Ectodermal cell (in vitro differentiated cells): ENCODE results near the gene WASHC4. TPM values are rescaled to one million over a fixed set of nuclear protein-coding genes. Genes with fewer than 3 reads are reported as not detected.
A peak's percentile ranks its signal among the peaks of the same experiment; 100 is the strongest.

Experiments
- H3K27ac ChIP-seq: 2 replicates; pipeline ENCODE4 v1.7.0; 2013; ENCODE audit warnings: mild to moderate bottlenecking, low read depth, low read length; ENCODE audit not compliant: insufficient read depth, poor library complexity, severe bottlenecking
- H3K27me3 ChIP-seq: 2 replicates; pipeline ENCODE4 v1.7.0; 2013; ENCODE audit warnings: mild to moderate bottlenecking, low read length; ENCODE audit not compliant: insufficient read depth, control insufficient read depth, poor library complexity, severe bottlenecking
- H3K36me3 ChIP-seq: one replicate; pipeline ENCODE4 v1.7.0; 2013; ENCODE audit warnings: low read length; ENCODE audit not compliant: control insufficient read depth, insufficient read depth
- H3K4me1 ChIP-seq: one replicate; pipeline ENCODE4 v1.7.0; 2013; ENCODE audit warnings: low read length; ENCODE audit not compliant: control insufficient read depth, insufficient read depth
- H3K4me3 ChIP-seq: 2 replicates; pipeline ENCODE4 v1.7.0; 2013; ENCODE audit warnings: low read depth, low read length, control low read depth; ENCODE audit not compliant: insufficient read depth
- H3K9me3 ChIP-seq: 2 replicates; pipeline ENCODE4 v1.7.0; 2013; ENCODE audit warnings: mild to moderate bottlenecking, low read length, moderate library complexity; ENCODE audit not compliant: control insufficient read depth
- WGBS, 2 experiments: methylation state at CpG; one replicate each; pipeline ENCODE4 v1.1.7; 2013; ENCODE audit warnings: missing lambda C conversion rate in 2 of 2; 5-methylcytosine and 5-hydroxymethylcytosine counted together
- polyA plus RNA-seq, 4 experiments: library from polyadenylated mRNA; stranded (reverse); fragments of 50-300 nt; gene quantifications; one replicate each; pipeline ENCODE4 v1.2.3, GENCODE V29; 2013

WASHC4 gene, protein sequence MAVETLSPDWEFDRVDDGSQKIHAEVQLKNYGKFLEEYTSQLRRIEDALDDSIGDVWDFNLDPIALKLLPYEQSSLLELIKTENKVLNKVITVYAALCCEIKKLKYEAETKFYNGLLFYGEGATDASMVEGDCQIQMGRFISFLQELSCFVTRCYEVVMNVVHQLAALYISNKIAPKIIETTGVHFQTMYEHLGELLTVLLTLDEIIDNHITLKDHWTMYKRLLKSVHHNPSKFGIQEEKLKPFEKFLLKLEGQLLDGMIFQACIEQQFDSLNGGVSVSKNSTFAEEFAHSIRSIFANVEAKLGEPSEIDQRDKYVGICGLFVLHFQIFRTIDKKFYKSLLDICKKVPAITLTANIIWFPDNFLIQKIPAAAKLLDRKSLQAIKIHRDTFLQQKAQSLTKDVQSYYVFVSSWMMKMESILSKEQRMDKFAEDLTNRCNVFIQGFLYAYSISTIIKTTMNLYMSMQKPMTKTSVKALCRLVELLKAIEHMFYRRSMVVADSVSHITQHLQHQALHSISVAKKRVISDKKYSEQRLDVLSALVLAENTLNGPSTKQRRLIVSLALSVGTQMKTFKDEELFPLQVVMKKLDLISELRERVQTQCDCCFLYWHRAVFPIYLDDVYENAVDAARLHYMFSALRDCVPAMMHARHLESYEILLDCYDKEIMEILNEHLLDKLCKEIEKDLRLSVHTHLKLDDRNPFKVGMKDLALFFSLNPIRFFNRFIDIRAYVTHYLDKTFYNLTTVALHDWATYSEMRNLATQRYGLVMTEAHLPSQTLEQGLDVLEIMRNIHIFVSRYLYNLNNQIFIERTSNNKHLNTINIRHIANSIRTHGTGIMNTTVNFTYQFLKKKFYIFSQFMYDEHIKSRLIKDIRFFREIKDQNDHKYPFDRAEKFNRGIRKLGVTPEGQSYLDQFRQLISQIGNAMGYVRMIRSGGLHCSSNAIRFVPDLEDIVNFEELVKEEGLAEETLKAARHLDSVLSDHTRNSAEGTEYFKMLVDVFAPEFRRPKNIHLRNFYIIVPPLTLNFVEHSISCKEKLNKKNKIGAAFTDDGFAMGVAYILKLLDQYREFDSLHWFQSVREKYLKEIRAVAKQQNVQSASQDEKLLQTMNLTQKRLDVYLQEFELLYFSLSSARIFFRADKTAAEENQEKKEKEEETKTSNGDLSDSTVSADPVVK
- polyA plus RNA-seq (2013, experiment 1 of 4), result 33.8 TPM
- 39.3 TPM for polyA plus RNA-seq (2013, experiment 2 of 4)
- 33.2 TPM for polyA plus RNA-seq (2013, experiment 3 of 4)
- 33.9 TPM for polyA plus RNA-seq (2013, experiment 4 of 4)

DNA sequence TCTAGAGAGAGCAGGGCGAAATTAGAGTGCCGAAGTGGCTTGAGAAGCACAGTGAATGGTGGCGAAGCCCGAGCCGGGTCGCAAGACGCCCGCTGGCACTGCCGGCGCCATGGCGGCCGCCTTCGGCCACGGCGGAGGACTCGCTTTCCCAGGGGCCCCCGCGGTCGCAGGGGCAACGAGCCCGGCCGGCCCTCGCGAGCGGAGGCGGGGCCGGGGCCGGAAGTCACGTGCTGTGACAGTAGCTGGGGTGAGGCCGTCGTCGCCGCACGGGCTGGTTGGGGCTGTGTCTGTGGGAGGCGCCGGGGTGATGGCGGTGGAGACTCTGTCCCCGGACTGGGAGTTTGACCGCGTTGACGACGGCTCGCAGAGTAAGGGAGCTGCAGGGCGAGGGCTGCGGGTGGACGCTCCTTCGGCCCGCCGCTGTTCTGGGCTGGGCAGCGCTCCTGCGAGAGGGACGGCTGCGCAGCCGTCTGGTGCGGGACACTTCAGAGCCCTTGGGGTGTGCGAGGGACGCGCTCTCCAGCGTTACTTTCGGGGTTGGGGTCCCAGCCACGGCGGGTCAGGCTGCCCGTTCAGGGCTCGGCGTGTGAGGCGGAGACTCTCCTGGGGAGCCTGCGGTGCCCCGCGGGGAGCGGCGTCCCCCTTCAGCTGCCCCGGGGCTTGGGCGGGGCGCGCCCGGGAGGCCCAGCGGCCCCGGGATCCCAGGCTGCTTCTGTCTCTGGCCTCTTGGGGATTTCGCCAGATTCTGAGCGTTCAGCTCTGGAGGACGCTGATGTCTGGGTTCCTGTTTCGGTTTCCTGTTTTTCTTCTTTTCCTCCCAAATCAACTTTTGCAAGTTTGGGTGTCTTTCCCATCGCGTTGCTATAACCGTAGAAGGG lies at the start of gene WASHC4:
WASHC4 (plus strand) TSS at position 238 of the 878 bp plus-strand sequence; CDS start at position 308, 70 bp downstream.
- WGBS, 2 experiments, result 0% methylated on average over 85 of the region's 85 CpGs
- peaks cover 13% of the 10 kb centered on the region for H3K4me1 ChIP-seq

DNA sequence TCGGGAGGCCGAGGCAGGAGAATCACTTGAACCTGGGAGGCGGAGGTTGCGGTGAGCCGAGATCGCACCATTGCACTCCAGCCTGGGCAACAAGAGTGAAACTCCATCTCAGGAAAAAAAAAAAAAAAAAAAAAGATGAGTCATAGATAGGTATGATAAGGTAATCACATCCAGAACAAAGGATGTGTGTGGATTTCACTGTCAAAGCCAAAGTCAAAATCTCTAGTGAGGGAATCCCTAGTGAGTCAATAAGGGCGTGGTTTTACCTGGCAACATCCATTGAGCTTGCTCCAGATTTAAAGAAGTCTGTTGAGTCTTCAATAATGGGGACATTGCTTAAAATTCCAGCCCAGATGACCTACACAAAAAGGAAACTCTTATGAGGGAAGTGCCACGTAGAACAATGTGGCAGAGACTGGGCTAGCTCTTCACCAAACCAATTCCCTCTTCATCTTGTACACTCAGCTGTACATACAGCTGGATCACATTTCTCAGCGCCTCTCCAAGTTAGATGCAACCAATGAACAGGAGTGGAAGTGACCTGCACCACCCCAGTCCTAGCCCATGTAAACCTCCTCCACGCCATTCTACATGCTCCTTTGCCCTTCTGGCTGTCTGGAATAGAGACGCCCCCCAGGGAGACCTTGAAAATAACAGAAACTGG lies 46.7 kb upstream of the WASHC4 start:
- no peak overlapping the region for H3K4me3 ChIP-seq
- no peaks in the 10 kb centered on the region for H3K27me3 ChIP-seq
- H3K4me1 ChIP-seq, result peaks cover 3% of the 10 kb centered on the region
- no peak overlapping the region for H3K27ac ChIP-seq
- WGBS, 2 experiments, result 90 to 93% methylated on average over 5 of the region's 11 CpGs
- no peaks in the 10 kb centered on the region for H3K36me3 ChIP-seq
- no peaks in the 10 kb centered on the region for H3K9me3 ChIP-seq

More for the DNA sequence above, at the start of gene WASHC4:
- H3K27me3 ChIP-seq, result peaks cover 4% of the 10 kb centered on the region
- peak within 1 kb of the TSS; percentile 70 for H3K27ac ChIP-seq
- peak within 1 kb of the TSS; percentile 88 for H3K4me3 ChIP-seq
- no peaks in the 10 kb centered on the region for H3K36me3 ChIP-seq
- H3K9me3 ChIP-seq, result no peaks in the 10 kb centered on the region

DNA sequence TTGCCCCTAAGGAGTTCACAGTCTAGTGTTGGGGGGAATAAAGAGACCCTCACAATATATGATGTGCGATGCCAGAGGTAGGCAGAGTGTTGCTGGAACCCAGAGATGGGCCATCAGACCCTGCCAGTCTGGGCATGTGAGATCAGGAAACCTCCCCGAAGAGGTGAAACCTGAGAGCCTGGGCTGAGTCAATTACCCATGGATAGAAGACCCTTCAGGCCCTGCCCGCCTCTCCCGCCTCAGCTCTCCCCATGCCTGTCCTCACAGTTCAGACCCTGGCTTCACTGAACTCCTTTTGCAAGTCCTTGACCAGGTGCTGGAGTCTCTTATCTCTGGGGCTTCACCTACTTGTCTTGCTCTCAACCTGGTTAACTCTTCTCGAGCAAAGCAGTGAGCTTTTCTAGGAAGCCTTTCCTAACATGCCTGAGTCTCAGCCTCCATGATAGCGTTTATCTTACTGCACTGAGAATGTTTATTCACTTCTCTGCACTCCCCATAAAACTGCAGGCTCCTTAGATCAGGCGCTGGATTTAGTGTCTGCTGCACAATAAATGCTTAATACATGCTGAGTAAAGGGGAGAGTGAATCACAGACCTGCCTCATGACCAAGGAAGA lies 42.9 kb upstream of the WASHC4 start:
- Histone ChIP-seq H3K4me3 (no peak overlapping the region), H3K27ac (no peak overlapping the region), H3K9me3 (no peaks in the 10 kb centered on the region), H3K4me1 (peaks cover 3% of the 10 kb centered on the region), H3K36me3 (no peaks in the 10 kb centered on the region), H3K27me3 (no peaks in the 10 kb centered on the region)
- 83 to 85% methylated on average over 7 of the region's 7 CpGs for WGBS, 2 experiments

DNA sequence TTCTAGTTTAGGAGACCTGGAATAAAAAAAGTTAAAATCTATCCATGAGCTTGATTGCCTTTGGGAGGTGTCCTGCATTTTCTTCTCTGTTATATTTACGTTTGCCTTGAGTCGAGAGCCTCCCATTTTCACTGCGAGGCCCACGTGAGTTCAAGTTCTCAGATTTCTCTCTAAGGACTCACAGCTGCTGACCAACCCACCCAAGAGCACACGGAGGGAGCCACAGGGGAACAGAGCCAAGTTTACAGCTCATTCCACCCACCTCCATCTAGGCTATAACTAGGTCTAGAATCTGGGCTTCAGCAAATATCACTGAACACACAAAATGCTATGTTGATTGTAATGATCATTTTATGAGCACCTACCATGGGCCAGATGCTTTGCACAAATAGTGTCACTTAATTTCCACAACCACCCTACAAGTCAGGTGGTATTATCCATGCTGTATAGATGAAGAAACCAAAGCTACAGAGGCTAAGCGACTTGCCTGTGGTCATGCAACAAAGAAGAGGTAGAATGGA lies 40.0 kb upstream of the WASHC4 start:
- WGBS, 2 experiments, result 80 to 88% methylated on average over 6 of the region's 6 CpGs
- peaks cover 3% of the 10 kb centered on the region for H3K4me1 ChIP-seq
- no peak overlapping the region for H3K27ac ChIP-seq
- H3K36me3 ChIP-seq, result no peaks in the 10 kb centered on the region
- no peaks in the 10 kb centered on the region for H3K9me3 ChIP-seq
- no peaks in the 10 kb centered on the region for H3K27me3 ChIP-seq
- H3K4me3 ChIP-seq, result no peak overlapping the region

DNA sequence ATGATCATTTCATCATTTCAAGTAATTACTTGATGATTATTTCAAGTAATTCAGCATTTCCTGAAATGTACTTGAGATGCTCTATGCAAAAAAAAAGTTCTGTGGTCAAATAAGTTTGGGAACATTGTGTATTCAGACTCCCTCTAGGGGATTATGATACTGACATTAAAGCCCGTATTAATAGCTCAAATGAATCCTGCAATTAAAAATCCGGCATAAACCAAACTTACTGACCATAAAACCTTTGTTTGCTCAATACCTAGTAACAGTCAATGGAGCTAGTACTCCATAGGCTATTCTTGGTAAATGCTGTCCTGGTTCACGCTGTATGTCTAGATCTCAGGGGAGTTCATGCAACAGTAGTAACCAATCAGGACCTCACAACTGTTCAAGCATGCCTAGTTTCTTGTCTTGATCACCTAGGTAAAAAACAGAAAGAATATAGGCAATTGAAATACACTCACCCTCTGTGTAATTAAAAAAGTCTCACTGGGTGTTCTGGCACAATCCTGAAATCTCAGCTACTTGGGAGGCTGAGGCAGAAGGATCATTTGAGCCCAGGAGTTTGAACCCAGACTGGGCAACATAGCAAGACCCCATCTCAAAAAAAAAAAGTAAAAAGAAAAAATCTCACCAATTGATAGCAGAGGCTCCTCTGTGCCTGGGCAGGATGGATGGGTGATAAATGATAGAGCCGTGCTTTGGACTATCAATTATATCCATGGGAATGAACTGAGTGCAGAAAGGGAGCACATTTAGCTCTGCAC lies 37.4 kb upstream of the WASHC4 start:
- no peaks in the 10 kb centered on the region for H3K27me3 ChIP-seq
- no peaks in the 10 kb centered on the region for H3K4me1 ChIP-seq
- H3K36me3 ChIP-seq, result no peaks in the 10 kb centered on the region
- no peak overlapping the region for H3K4me3 ChIP-seq
- no peak overlapping the region for H3K27ac ChIP-seq
- WGBS, 2 experiments, result 84 to 88% methylated on average over 4 of the region's 4 CpGs
- H3K9me3 ChIP-seq, result no peaks in the 10 kb centered on the region

DNA sequence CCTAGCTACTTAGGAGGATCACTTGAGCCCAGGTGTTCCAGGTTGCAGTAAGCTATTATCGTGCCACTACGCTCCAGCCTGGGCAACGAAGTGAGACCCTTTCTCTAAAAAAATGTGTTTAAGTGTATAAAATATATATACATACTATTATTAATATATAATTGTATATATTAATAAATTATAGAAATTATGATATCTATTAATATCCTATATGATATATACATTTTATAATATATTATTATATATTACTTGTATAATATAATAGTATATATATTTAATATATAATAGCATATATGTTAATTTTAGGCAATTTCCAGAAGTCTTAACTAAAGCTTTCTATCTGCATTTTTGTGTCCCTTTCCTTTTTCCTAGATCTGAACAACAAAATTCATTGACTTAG lies 35.5 kb upstream of the WASHC4 start:
- WGBS, 2 experiments, result 92 to 100% methylated on average over 2 of the region's 3 CpGs
- Histone ChIP-seq H3K4me1 (no peaks in the 10 kb centered on the region), H3K4me3 (no peak overlapping the region), H3K36me3 (no peaks in the 10 kb centered on the region), H3K27me3 (no peaks in the 10 kb centered on the region), H3K27ac (no peak overlapping the region), H3K9me3 (no peaks in the 10 kb centered on the region)

DNA sequence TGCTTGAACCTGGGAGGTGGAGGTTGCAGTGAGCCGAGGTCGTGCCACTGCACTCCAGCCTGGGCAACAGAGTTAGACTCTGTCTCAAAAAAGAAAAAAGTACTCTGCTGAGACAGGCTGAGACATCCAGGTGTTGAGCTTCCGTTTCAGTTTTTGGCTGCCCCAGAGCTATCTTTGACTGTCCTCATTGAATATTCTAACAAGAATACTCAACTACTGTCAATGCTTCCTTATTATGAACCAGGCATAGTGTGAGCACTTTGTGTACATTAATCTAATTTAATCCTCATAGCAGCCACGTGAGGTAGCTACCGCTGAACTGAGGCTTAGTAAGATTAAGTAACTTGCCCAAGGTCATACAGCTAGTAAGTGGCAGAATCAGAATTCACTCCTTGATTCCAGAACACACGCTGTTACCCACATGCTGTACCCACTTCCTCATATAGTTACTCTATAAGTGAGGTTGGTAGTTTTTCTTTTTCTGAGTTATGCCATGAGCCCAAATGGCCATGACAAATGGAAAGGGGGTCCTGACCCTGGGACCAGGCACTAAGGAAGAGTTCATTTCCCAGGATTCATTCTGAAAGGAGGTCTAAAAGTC lies 34.5 kb upstream of the WASHC4 start:
- Histone ChIP-seq H3K27me3 (no peaks in the 10 kb centered on the region), H3K27ac (no peak overlapping the region), H3K4me3 (no peak overlapping the region), H3K36me3 (no peaks in the 10 kb centered on the region), H3K9me3 (no peaks in the 10 kb centered on the region), H3K4me1 (no peaks in the 10 kb centered on the region)
- 84 to 96% methylated on average over 5 of the region's 6 CpGs for WGBS, 2 experiments

DNA sequence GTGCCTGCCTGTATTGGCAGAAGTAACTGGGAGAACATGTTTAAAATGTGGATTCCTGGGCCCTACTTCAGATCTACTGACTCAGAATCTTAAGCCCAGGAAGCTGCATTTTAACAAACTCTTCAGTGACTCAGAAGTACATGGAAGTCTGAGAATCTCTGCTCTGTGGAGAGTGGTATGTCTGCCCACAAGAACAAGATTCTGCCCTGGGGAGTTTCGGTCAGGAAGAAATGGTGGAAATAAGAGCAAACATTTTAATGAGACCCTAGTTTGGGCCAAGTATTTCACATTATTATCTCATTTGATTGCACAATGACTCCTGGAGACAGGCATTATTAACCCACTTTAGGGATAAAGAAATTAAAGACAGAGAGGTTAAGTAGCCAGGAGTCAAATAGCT lies 31.4 kb upstream of the WASHC4 start:
- H3K4me3 ChIP-seq, result no peak overlapping the region
- H3K4me1 ChIP-seq, result no peaks in the 10 kb centered on the region
- 100% methylated on average over 1 of the region's 1 CpG for WGBS, 2 experiments
- no peaks in the 10 kb centered on the region for H3K27me3 ChIP-seq
- no peak overlapping the region for H3K27ac ChIP-seq
- H3K36me3 ChIP-seq, result no peaks in the 10 kb centered on the region
- H3K9me3 ChIP-seq, result no peaks in the 10 kb centered on the region
